HK-2 (cell line): ENCODE results near the gene NR3C2.

ENCODE experiments used
- DNase-seq: peaks from one replicate; pipeline ENCODE4 v3.0.0-alpha.2; 2018; ENCODE audit not compliant: unreplicated experiment

NR3C2 gene

GRCh38 chr4:148312956-148313490, 129.2 kb downstream of the NR3C2 start:
- DNase-seq = no peak

DNA sequence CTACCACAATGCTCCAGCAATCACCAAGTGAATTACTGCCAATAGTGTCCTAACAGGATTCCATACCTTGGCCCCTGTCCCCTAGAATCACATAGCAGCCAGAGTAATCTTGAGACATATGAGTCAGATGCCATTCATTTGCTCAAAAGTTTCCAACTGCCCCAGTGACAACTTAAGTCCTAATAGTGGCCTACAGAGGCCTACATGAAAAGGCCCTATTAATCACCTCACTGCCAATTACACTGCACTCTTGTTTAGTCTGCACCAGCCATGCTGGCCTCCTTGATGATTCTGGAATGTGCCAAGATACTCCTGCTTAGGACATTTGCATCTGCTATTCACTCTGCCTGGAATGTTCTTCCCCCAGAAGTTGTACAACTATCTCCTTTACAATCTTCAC, 130.7 kb downstream of the NR3C2 start:
- peak; percentile 6 for DNase-seq

GRCh38 chr4:148310756-148311155, 131.5 kb downstream of the NR3C2 start:
- DNase-seq = no peak

- DNase-seq = no peak
These were observed 136.5 kb downstream of the NR3C2 start for GRCh38 chr4:148305751-148306150.

- DNase-seq = no peak
These were observed 139.8 kb downstream of the NR3C2 start for GRCh38 chr4:148302416-148302815.

DNA sequence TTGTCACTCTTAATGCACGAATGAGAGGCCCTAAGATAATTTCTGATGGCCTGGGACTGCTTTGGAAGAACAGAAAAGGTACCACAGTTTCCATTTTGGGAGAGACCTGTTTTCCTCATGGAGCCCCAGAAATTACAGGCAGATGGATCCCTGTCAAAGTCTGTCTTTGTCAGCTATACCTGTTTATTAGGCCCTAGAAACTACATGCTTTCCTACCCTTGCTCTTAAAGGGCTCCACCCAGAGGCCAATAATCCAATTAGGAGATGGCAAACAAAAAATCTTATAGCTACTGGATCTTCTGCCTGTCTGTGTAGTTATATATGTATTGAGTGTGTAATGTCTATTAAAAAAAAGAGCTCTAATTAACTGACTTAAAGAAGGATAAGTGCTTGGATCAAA, 141.3 kb downstream of the NR3C2 start:
- no peak for DNase-seq

GRCh38 chr4:148299337-148299736, 142.9 kb downstream of the NR3C2 start:
- DNase-seq = no peak

DNA sequence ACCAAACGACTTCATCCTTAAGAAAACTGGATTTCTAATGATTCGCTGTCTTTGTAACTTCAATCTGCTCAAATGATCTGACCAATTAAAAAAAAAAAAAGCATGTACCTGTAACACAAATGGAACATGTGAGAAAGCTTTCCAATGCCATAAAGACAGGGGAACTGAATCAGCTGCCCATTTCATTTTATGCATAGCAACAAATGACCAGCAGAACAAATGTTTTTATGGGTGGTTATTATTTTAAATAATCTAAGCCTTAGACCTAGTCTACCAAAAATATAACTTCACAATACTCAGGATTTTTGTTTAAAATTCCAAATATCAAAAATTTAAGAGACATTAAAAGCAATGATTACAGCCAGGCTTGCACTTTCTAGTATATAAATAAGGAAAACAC, 145.7 kb downstream of the NR3C2 start:
- DNase-seq = no peak

DNA sequence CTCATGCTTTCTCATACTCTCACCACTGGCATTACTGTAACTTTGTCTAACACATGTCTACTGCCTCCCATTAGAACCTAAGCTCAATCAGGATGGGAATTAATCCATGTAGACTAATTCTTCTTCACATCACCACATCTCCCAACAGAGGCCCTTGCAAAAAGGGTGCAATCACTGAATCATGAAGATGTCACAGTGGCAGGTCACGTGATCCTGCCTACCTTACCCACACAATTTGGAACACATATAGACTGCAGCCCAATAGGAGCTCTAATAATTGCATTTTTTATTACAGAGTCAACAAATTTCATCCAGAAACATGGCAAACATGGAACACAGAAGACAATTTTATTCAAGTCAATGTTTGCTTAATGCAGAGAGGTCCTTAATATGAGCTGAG, 146.6 kb downstream of the NR3C2 start:
- DNase-seq = no peak

- DNase-seq = no peak
These were observed 148.6 kb downstream of the NR3C2 start for GRCh38 chr4:148293571-148293970.

DNA sequence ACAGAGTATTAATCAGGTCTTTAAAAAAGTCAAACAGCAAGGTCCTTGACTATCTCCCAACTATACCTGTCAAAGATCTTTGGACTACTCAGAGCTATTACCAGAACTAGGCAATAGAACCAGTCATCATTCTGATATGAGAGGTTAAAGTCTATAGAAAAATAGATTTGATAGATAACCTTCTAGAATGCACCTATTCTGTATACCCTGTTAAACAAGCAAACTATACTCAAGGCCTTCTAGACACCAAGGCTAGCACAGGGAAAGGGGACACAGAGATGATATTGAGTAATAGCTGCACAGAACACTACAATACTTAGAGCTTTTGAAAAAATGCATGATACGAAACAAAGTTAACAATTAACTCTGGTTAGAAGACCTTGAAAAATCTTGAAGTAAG, 149.5 kb downstream of the NR3C2 start:
- DNase-seq = no peak

DNA sequence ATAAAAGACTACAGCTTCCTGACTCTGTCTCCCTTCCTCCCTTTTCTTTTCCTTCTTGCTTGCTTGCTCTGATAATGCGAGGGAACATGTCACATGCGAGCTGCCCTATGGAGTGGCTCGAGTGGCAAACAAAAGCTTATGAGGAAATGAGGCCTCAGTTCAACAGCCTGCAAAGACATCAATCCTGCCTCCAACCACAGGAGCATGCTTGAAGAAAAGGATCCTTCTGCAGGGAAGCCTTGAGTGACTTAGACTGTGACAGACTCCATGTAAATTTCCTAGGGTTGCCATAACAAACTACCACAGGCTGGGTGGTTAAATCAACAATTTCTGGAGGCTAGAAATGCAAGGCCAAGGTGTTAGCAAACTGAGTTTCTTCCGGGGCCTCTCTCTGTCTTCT, 152.5 kb downstream of the NR3C2 start:
- DNase-seq = no peak

GRCh38 chr4:148288448-148288847, 153.8 kb downstream of the NR3C2 start:
- DNase-seq = no peak

- DNase-seq = no peak
These were observed 155.1 kb downstream of the NR3C2 start for GRCh38 chr4:148287111-148287510.

DNA sequence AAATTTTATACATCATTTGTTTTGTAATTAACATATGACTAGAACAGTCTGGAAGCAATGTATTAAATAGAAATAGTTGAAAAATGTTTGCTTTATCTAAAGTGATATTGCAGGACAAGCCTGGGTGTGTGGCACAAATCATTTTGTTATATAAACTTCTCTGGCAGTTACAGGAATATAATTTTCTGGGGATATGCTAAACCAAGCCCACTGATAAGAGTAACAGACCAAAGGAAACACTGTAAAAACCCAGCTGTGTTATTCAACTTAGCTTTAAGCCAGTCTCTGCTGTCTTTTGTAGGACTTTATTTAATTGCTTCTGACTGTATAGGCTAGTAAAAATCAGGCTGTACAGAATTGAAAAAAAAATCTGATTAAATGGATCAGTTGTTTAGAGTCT, 156.2 kb downstream of the NR3C2 start:
- DNase-seq = no peak

DNA sequence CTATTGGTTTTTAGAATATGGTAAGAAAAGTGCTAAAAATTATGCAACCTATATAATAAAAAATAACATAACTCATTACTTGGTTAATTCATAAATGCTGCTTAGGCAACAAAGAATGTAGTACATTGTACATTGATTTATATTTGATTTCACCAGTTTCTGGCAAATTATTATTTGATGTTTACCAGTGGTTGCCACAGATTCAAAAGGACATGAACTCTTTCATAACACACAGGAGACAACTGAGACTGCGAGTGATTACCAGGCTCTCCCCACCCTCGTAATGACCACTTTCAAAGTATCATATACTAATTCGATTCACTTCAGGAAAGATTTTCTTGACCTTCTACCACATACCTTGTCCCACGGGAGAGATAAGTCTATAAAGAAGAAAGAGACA, 158.5 kb downstream of the NR3C2 start:
- DNase-seq = no peak

- no peak for DNase-seq
These were observed 163.9 kb downstream of the NR3C2 start for GRCh38 chr4:148278310-148278709.

- no peak for DNase-seq
These were observed 166.9 kb downstream of the NR3C2 start for GRCh38 chr4:148275266-148275665.

GRCh38 chr4:148273501-148273986, 168.7 kb downstream of the NR3C2 start:
- no peak for DNase-seq

- DNase-seq = no peak
These were observed 171.0 kb downstream of the NR3C2 start for GRCh38 chr4:148271166-148271565.

DNA sequence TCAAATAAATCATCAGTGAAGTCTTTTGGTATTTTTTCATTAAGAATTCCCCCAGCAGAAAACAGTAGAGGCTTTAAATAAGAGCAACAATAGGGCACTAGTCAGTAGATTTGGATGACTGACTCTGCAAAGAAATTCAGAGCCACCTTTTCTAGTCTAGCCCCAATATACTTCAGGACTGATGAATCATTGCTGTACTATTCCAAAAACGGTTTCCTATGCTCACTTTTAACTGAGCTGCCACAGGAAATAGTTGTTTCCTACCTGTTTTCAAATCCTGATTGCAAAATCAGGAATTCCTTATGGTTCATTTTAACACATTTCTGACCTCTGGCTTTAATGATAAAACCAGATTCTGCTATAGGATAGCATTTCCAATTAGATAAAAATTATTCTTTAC, 171.6 kb downstream of the NR3C2 start:
- no peak for DNase-seq

- DNase-seq = no peak
These were observed 173.4 kb downstream of the NR3C2 start for GRCh38 chr4:148268835-148269234.

DNA sequence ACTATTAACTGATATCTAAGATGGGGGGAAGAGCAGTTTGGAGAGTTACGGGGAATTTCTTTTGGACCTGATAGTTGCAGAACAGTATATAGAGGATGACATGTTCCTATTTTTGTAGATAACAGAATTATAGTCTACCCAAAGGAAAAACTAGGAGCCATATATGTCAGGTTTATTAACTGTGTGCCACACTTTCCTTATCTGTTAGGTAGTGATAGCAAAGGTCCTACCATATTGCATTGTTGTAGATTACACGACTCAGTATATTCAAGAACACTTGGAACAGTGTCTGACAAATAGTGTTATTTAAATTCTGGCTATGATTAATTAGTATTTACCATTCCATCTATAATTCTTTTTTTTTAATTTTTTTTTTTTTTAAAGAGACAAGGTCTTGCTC, 175.3 kb downstream of the NR3C2 start:
- no peak for DNase-seq

GRCh38 chr4:148266240-148266639, 176.0 kb downstream of the NR3C2 start:
- no peak for DNase-seq

- DNase-seq = no peak
These were observed 176.6 kb downstream of the NR3C2 start for GRCh38 chr4:148265627-148266026.
